Measurements from ENCODE around the gene GLB1L. TPM values are rescaled to one million over a fixed set of nuclear protein-coding genes. Genes with fewer than 3 reads are reported as not detected.

Gene GLB1L
- total RNA-seq, 2 experiments from 2014 or later: 1.2 to 2.8 TPM

DNA sequence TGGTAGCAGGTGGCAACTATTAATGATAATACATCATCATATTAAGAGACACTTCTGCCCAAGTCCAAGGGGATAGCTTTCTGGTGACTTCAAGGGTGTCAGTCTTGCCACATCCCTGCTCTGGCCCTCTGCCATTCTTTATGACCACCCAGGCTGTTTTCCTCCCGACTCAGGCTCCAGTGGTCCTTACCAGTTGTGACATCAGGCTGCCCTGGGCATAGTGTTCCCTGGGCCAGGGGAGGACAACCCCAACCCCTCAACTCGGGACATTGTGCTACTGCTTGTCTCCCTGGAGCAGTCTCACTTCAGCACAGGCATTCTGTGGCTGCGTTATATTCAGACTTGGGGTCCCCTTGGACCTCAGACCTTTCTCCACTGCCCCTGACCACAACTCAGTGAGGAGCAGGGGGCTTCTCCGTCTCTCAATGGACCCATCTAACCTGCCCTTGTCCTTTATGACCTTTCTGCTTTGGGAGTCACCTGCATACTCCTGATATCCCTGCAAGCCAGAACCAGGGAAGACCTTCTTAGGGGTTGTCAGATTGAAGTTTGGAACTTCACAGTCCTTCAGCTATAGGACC, 46.8 kb upstream of the GLB1L start:
- Mint-ChIP-seq H3K36me3 (ENCODE audit: low read depth) (no peaks in the 10 kb centered on the region), H3K4me1 (ENCODE audit: low read depth) (peaks cover 21% of the 10 kb centered on the region), H3K27me3 (no peaks in the 10 kb centered on the region), H3K9me3 (no peaks in the 10 kb centered on the region), H3K4me3 (no peak overlapping the region), H3K27ac (no peak overlapping the region)
- TF ChIP-seq CTCF (IDR thresholded peaks at IDR 0.05): no peak
- ATAC-seq: no peak
- POLR2A ChIA-PET: interaction anchor here (1.0 to 4.9 kb wide), 3 partner anchors 13 to 86 kb away, joined by 3 to 41 read pairs (median 6); partner anchors contain the start of genes ANKZF1, ATG9A, DNAJB2 and ZFAND2B
- CTCF ChIA-PET: interaction anchor here (1.2 to 13.0 kb wide), 7 partner anchors 8 to 133 kb away, joined by 3 to 336 read pairs (median 5); partner anchors contain the start of genes ANKZF1, ATG9A, DNAJB2 and GLB1L
- intact Hi-C loops (cut with micrococcal nuclease): no loop called here
- no peak for DNase-seq

GRCh38 chr2:219291394-219291793, 46.1 kb upstream of the GLB1L start:
- ChIA-PET CTCF (interaction anchor here (1.1 to 13.0 kb wide), 6 partner anchors 7 to 132 kb away, joined by 3 to 336 read pairs (median 8); partner anchors contain the start of genes DNAJB2, NHEJ1, TUBA4A and TUBA4B), POLR2A (interaction anchor here (1.0 to 4.9 kb wide), 3 partner anchors 12 to 85 kb away, joined by 3 to 41 read pairs (median 6); partner anchors contain the start of genes ANKZF1, ATG9A, DNAJB2 and ZFAND2B)
- ATAC-seq (no peak), DNase-seq (no peak)
- H3K27ac Mint-ChIP-seq: no peak overlapping the region
- no peaks in the 10 kb centered on the region for H3K36me3 Mint-ChIP-seq (ENCODE audit: low read depth)
- intact Hi-C loops (cut with micrococcal nuclease): no loop called here
- H3K4me3 Mint-ChIP-seq: no peak overlapping the region
- TF ChIP-seq CTCF (IDR thresholded peaks at IDR 0.05): no peak
- H3K9me3 Mint-ChIP-seq: no peaks in the 10 kb centered on the region
- H3K27me3 Mint-ChIP-seq: no peaks in the 10 kb centered on the region
- H3K4me1 Mint-ChIP-seq (ENCODE audit: low read depth): peaks cover 20% of the 10 kb centered on the region

GRCh38 chr2:219290381-219291171, 45.3 kb upstream of the GLB1L start:
- H3K36me3 Mint-ChIP-seq (ENCODE audit: low read depth): peaks cover 4% of the 10 kb centered on the region
- H3K4me1 Mint-ChIP-seq (ENCODE audit: low read depth): peaks cover 20% of the 10 kb centered on the region
- intact Hi-C loops (cut with micrococcal nuclease): no loop called here
- no peaks in the 10 kb centered on the region for H3K9me3 Mint-ChIP-seq
- ATAC-seq (no peak), DNase-seq (no peak)
- no peak overlapping the region for H3K4me3 Mint-ChIP-seq
- no peak for TF ChIP-seq CTCF (IDR thresholded peaks at IDR 0.05)
- ChIA-PET CTCF (interaction anchor here (1.1 to 13.0 kb wide), 5 partner anchors 8 to 39 kb away, joined by 3 to 336 read pairs (median 6); partner anchors contain the start of genes DNAJB2, TUBA4A and TUBA4B), POLR2A (interaction anchor here (2.3 kb wide), 1 partner anchor 60 kb away, joined by 6 read pairs; the partner anchor contains the start of genes ANKZF1 and ATG9A)
- no peaks in the 10 kb centered on the region for H3K27me3 Mint-ChIP-seq
- no peak overlapping the region for H3K27ac Mint-ChIP-seq

- Mint-ChIP-seq H3K4me1 (ENCODE audit: low read depth) (peaks cover 19% of the 10 kb centered on the region), H3K27me3 (no peaks in the 10 kb centered on the region), H3K4me3 (no peak overlapping the region), H3K36me3 (ENCODE audit: low read depth) (peaks cover 5% of the 10 kb centered on the region), H3K9me3 (no peaks in the 10 kb centered on the region), H3K27ac (no peak overlapping the region)
- TF ChIP-seq CTCF (IDR thresholded peaks at IDR 0.05): no peak
- no peak for ATAC-seq
- no peak for DNase-seq
- ChIA-PET POLR2A (interaction anchor here (2.3 kb wide), 1 partner anchor 60 kb away, joined by 6 read pairs; the partner anchor contains the start of genes ANKZF1 and ATG9A), CTCF (interaction anchor here (1.1 to 13.0 kb wide), 4 partner anchors 9 to 12 kb away, joined by 6 to 336 read pairs (median 8); partner anchors contain the start of gene DNAJB2)
- intact Hi-C loops (cut with micrococcal nuclease): no loop called here
Measured at GRCh38 chr2:219289537-219290361, 44.5 kb upstream of the GLB1L start.

Measured in activated CD8-positive, alpha-beta T cell treated with anti-CD3 and anti-CD28 coated beads for 36 hours (primary cell).